ENCODE measurements around the gene LGALS14.

DNA sequence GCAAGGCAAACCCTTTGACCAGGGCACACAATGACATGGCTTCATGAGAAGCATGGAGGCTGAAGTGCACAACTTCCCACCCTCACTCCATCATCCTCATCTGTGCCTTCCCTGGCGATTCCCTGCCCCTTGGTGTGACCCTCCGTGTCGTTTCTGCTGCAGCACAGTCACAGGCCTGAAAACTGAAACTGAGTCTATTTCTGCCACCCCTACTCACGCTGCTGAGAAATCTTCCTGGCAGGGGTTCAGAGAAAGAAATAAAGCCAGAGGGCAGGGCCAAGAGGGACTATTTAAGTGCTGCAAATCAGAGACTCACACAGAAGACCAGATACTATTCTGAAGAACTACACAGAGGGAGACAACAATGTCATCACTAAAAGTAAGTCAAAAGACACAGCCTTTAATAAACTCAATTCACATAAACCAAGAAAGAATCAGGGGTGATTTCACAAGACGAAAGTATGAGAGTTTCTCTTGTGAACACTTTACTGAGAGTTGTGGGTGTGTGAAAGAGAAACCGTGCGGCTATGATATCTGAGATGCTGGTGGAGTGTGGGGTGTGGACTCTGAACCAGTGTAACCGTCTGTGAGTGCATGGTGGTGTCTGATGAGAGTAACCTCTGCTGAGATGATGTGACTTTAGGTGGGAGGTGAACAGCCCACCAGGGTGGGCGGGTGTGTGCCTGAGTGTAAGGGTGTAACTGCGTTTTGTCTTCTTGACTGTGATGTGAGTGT is 25.1 kb upstream of the LGALS14 start:
- TF ChIP-seq, protein P1, sequence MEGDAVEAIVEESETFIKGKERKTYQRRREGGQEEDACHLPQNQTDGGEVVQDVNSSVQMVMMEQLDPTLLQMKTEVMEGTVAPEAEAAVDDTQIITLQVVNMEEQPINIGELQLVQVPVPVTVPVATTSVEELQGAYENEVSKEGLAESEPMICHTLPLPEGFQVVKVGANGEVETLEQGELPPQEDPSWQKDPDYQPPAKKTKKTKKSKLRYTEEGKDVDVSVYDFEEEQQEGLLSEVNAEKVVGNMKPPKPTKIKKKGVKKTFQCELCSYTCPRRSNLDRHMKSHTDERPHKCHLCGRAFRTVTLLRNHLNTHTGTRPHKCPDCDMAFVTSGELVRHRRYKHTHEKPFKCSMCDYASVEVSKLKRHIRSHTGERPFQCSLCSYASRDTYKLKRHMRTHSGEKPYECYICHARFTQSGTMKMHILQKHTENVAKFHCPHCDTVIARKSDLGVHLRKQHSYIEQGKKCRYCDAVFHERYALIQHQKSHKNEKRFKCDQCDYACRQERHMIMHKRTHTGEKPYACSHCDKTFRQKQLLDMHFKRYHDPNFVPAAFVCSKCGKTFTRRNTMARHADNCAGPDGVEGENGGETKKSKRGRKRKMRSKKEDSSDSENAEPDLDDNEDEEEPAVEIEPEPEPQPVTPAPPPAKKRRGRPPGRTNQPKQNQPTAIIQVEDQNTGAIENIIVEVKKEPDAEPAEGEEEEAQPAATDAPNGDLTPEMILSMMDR (IDR thresholded peaks at IDR 0.05), result no peak
- TF ChIP-seq POLR2AphosphoS5 (IDR thresholded peaks at IDR 0.05; ENCODE audit: insufficient read depth in 1 of 2, low read depth in 1 of 2), result no peak
- TF ChIP-seq POLR2A (IDR thresholded peaks at IDR 0.05), result no peak
